Karpas-422 (cell line): Measurements from ENCODE around the gene CUL1. TPM values are rescaled to one million over a fixed set of nuclear protein-coding genes. Genes with fewer than 3 reads are reported as not detected.

Source experiments
- DNase-seq: peaks from one replicate; pipeline ENCODE4 v3.0.0-alpha.2; 2015
- H2AFZ ChIP-seq: fragments of 200-600 bp; sonication (generic); 2 replicates; pipeline ENCODE4 v1.6.1; 2014; ENCODE audit warnings: antibody characterized with exemption, low read length, mixed read lengths
- H3K27ac ChIP-seq: fragments of 200-600 bp; sonication (generic); 2 replicates; pipeline ENCODE4 v1.5.1; 2014; ENCODE audit warnings: mild to moderate bottlenecking, low read length, moderate library complexity
- H3K27me3 ChIP-seq: fragments of 200-600 bp; sonication (generic); 2 replicates; pipeline ENCODE4 v1.6.1; 2014; ENCODE audit warnings: low read length, mixed read lengths
- H3K36me3 ChIP-seq: fragments of 200-600 bp; sonication (generic); 2 replicates; pipeline ENCODE4 v1.6.1; 2014; ENCODE audit warnings: low read length, mixed read lengths; ENCODE audit not compliant: insufficient read depth
- H3K4me1 ChIP-seq: fragments of 200-600 bp; sonication (generic); 2 replicates; pipeline ENCODE4 v1.6.1; 2014; ENCODE audit warnings: mild to moderate bottlenecking, low read length, mixed read lengths
- H3K4me2 ChIP-seq: fragments of 200-600 bp; sonication (generic); 2 replicates; pipeline ENCODE4 v1.6.1; 2014; ENCODE audit warnings: low read length, low read depth, mild to moderate bottlenecking; ENCODE audit not compliant: poor library complexity, severe bottlenecking
- H3K4me3 ChIP-seq: fragments of 200-600 bp; sonication (generic); 2 replicates; pipeline ENCODE4 v1.5.1; 2014; ENCODE audit warnings: mild to moderate bottlenecking, antibody characterized with exemption, low read length, mixed read lengths
- H3K79me2 ChIP-seq: fragments of 200-600 bp; sonication (generic); 2 replicates; pipeline ENCODE4 v1.6.1; 2014; ENCODE audit warnings: mild to moderate bottlenecking, low read length, mixed read lengths
- H3K9ac ChIP-seq: fragments of 200-600 bp; sonication (generic); 2 replicates; pipeline ENCODE4 v1.6.0; 2014; ENCODE audit warnings: low read length
- H3K9me2 ChIP-seq: fragments of 200-600 bp; sonication (generic), shearing (Covaris generic); replicated peaks from 2 replicates; pipeline ENCODE4 v1.6.0; 2014; ENCODE audit warnings: mild to moderate bottlenecking, low read length, moderate library complexity; ENCODE audit not compliant: insufficient read depth
- H3K9me3 ChIP-seq: fragments of 300-700, 200-600 bp; sonication (generic); 2 replicates; pipeline ENCODE4 v1.6.1; 2014; ENCODE audit warnings: low read length, mixed read lengths
- H4K20me1 ChIP-seq: fragments of 200-600 bp; sonication (generic); 2 replicates; pipeline ENCODE4 v1.6.1; 2014; ENCODE audit warnings: mild to moderate bottlenecking, antibody characterized with exemption, low read length, low read depth; ENCODE audit not compliant: insufficient read depth
- total RNA-seq: library from RNA; depleted of rRNA; stranded (reverse); fragments of >200 nt; shearing (Covaris generic); gene quantifications from 2 replicates; pipeline ENCODE4 v1.2.3, GENCODE V29; 2014; ENCODE audit warnings: low replicate concordance

The CUL1 gene
- total RNA-seq, 1 experiment from 2014 or later, result 55.5 TPM

GRCh38 chr7:148686312-148686937 is 12.3 kb upstream of the CUL1 start:
- no peaks in the 10 kb centered on the region for H3K36me3 ChIP-seq
- H3K79me2 ChIP-seq, result no peaks in the 10 kb centered on the region
- DNase-seq, result no peak
- H3K4me2 ChIP-seq, result no peak overlapping the region
- no peak overlapping the region for H3K4me3 ChIP-seq
- no peaks in the 10 kb centered on the region for H3K9me2 ChIP-seq
- no peaks in the 10 kb centered on the region for H4K20me1 ChIP-seq
- no peaks in the 10 kb centered on the region for H3K9me3 ChIP-seq
- no peak overlapping the region for H3K27ac ChIP-seq
- H2AFZ ChIP-seq, result no peak overlapping the region
- no peak overlapping the region for H3K9ac ChIP-seq
- H3K4me1 ChIP-seq, result no peaks in the 10 kb centered on the region
- no peaks in the 10 kb centered on the region for H3K27me3 ChIP-seq

- no peaks in the 10 kb centered on the region for H3K27me3 ChIP-seq
- H3K4me3 ChIP-seq, result no peak overlapping the region
- H3K36me3 ChIP-seq, result no peaks in the 10 kb centered on the region
- H4K20me1 ChIP-seq, result no peaks in the 10 kb centered on the region
- H3K4me1 ChIP-seq, result no peaks in the 10 kb centered on the region
- no peak overlapping the region for H3K4me2 ChIP-seq
- H3K9me2 ChIP-seq, result no peaks in the 10 kb centered on the region
- H3K9me3 ChIP-seq, result no peaks in the 10 kb centered on the region
- H2AFZ ChIP-seq, result no peak overlapping the region
- DNase-seq, result no peak
- no peak overlapping the region for H3K9ac ChIP-seq
- no peak overlapping the region for H3K27ac ChIP-seq
- no peaks in the 10 kb centered on the region for H3K79me2 ChIP-seq
These were observed 11.1 kb upstream of the CUL1 start for GRCh38 chr7:148687555-148687954.

- Histone ChIP-seq H4K20me1 (no peaks in the 10 kb centered on the region), H3K36me3 (no peaks in the 10 kb centered on the region), H3K9me3 (no peaks in the 10 kb centered on the region), H3K4me3 (no peak overlapping the region), H3K4me2 (no peak overlapping the region), H2AFZ (no peak overlapping the region), H3K79me2 (no peaks in the 10 kb centered on the region), H3K27ac (no peak overlapping the region), H3K27me3 (no peaks in the 10 kb centered on the region), H3K9ac (no peak overlapping the region), H3K9me2 (no peaks in the 10 kb centered on the region), H3K4me1 (no peaks in the 10 kb centered on the region)
- no peak for DNase-seq
These were observed 10.2 kb upstream of the CUL1 start for GRCh38 chr7:148688526-148688925.

GRCh38 chr7:148693651-148694050 is 5.1 kb upstream of the CUL1 start:
- DNase-seq, result no peak
- Histone ChIP-seq H3K4me2 (no peak overlapping the region), H3K27ac (no peak overlapping the region), H4K20me1 (no peaks in the 10 kb centered on the region), H3K27me3 (no peaks in the 10 kb centered on the region), H3K4me3 (no peak overlapping the region), H3K79me2 (no peaks in the 10 kb centered on the region), H3K9ac (no peak overlapping the region), H2AFZ (no peak overlapping the region), H3K9me2 (no peaks in the 10 kb centered on the region), H3K4me1 (peaks cover 10% of the 10 kb centered on the region), H3K9me3 (no peaks in the 10 kb centered on the region), H3K36me3 (no peaks in the 10 kb centered on the region)

- Histone ChIP-seq H3K4me2 (no peak overlapping the region), H2AFZ (no peak overlapping the region), H3K9ac (no peak overlapping the region), H3K36me3 (no peaks in the 10 kb centered on the region), H3K9me3 (no peaks in the 10 kb centered on the region), H3K79me2 (peaks cover 6% of the 10 kb centered on the region), H3K27ac (no peak overlapping the region), H3K9me2 (no peaks in the 10 kb centered on the region), H4K20me1 (0 out of 2 replicates have a peak, but pooled peaks cover under 1% of the 10 kb centered on the region), H3K4me3 (no peak overlapping the region), H3K4me1 (peaks cover 10% of the 10 kb centered on the region), H3K27me3 (no peaks in the 10 kb centered on the region)
- no peak for DNase-seq
These were observed 4.1 kb upstream of the CUL1 start for GRCh38 chr7:148694631-148695030.

- peaks cover 20% of the 10 kb centered on the region for H3K79me2 ChIP-seq
- H3K4me3 ChIP-seq, result no peak overlapping the region
- no peaks in the 10 kb centered on the region for H3K9me3 ChIP-seq
- no peak overlapping the region for H3K27ac ChIP-seq
- H3K9ac ChIP-seq, result no peak overlapping the region
- H3K4me1 ChIP-seq, result peaks cover 23% of the 10 kb centered on the region
- no peak overlapping the region for H2AFZ ChIP-seq
- no peaks in the 10 kb centered on the region for H3K36me3 ChIP-seq
- DNase-seq, result no peak
- no peak overlapping the region for H3K4me2 ChIP-seq
- H3K27me3 ChIP-seq, result no peaks in the 10 kb centered on the region
- H4K20me1 ChIP-seq, result peaks cover 14% of the 10 kb centered on the region
- no peaks in the 10 kb centered on the region for H3K9me2 ChIP-seq
These were observed 2.8 kb upstream of the CUL1 start for GRCh38 chr7:148695953-148696352.

- DNase-seq, result no peak
- Histone ChIP-seq H3K4me3 (no peak overlapping the region), H3K9me3 (no peaks in the 10 kb centered on the region), H3K4me1 (peaks cover 31% of the 10 kb centered on the region), H3K27ac (no peak overlapping the region), H4K20me1 (peaks cover 22% of the 10 kb centered on the region), H3K36me3 (no peaks in the 10 kb centered on the region), H3K9me2 (no peaks in the 10 kb centered on the region), H2AFZ (no peak overlapping the region), H3K4me2 (no peak overlapping the region), H3K9ac (no peak overlapping the region), H3K27me3 (no peaks in the 10 kb centered on the region), H3K79me2 (peaks cover 28% of the 10 kb centered on the region)
These were observed 1.9 kb upstream of the CUL1 start for GRCh38 chr7:148696787-148697186.

GRCh38 chr7:148697256-148698006 is 1.3 kb upstream of the CUL1 start:
- Histone ChIP-seq H3K36me3 (no peaks in the 10 kb centered on the region), H3K27ac (no peak overlapping the region), H3K79me2 (peaks cover 34% of the 10 kb centered on the region), H3K9me3 (no peaks in the 10 kb centered on the region), H2AFZ (peak overlapping the region; percentile 95), H3K4me3 (peak overlapping the region; percentile 84), H3K27me3 (no peaks in the 10 kb centered on the region), H4K20me1 (peaks cover 28% of the 10 kb centered on the region), H3K9me2 (no peaks in the 10 kb centered on the region), H3K4me1 (peaks cover 38% of the 10 kb centered on the region), H3K9ac (peak overlapping the region; percentile 91), H3K4me2 (peak overlapping the region; percentile 96)
- no peak for DNase-seq
